Measurements from ENCODE around the gene KIF5C.
A peak's percentile ranks its signal among the peaks of the same experiment; 100 is the strongest.

Gene KIF5C

GRCh38 chr2:149049142-149049541 lies 174.1 kb downstream of the KIF5C start:
- no peak for DNase-seq

GRCh38 chr2:149050188-149050587 lies 175.2 kb downstream of the KIF5C start:
- no peak for DNase-seq

- no peak for DNase-seq
Observed at GRCh38 chr2:149055751-149056150, 180.7 kb downstream of the KIF5C start.

- no peak for DNase-seq
Observed at GRCh38 chr2:149056541-149057255, 181.7 kb downstream of the KIF5C start.

GRCh38 chr2:149057401-149057800 lies 182.4 kb downstream of the KIF5C start:
- DNase-seq: no peak

GRCh38 chr2:149058936-149059335 lies 183.9 kb downstream of the KIF5C start:
- DNase-seq: no peak

- no peak for DNase-seq
Observed at GRCh38 chr2:149059822-149060221, 184.8 kb downstream of the KIF5C start.

GRCh38 chr2:149061133-149061745 lies 186.2 kb downstream of the KIF5C start:
- no peak for DNase-seq

- DNase-seq: no peak
Observed at GRCh38 chr2:149062531-149062930, 187.5 kb downstream of the KIF5C start.

GRCh38 chr2:149063177-149063576 lies 188.2 kb downstream of the KIF5C start:
- DNase-seq: no peak

- no peak for DNase-seq
Observed at GRCh38 chr2:149064365-149064841, 189.4 kb downstream of the KIF5C start.

- DNase-seq: no peak
Observed at GRCh38 chr2:149064856-149065630, 190.0 kb downstream of the KIF5C start.

GRCh38 chr2:149068225-149068995 lies 193.4 kb downstream of the KIF5C start:
- no peak for DNase-seq

- DNase-seq: no peak
Observed at GRCh38 chr2:149068996-149069888, 194.2 kb downstream of the KIF5C start.

- peak in 1 of 14 donors; percentile 54 for DNase-seq
Observed at GRCh38 chr2:149070681-149071320, 195.8 kb downstream of the KIF5C start.

GRCh38 chr2:149075105-149075504 lies 200.1 kb downstream of the KIF5C start:
- DNase-seq: no peak

- DNase-seq: no peak
Observed at GRCh38 chr2:149075853-149076252, 200.8 kb downstream of the KIF5C start.
